ENCODE data around the gene CERS6. TPM values are rescaled to one million over a fixed set of nuclear protein-coding genes. Genes with fewer than 3 reads are reported as not detected.
A peak's percentile ranks its signal among the peaks of the same experiment; 100 is the strongest.

CERS6 gene
- polyA plus RNA-seq, 3 donors: 7.6 to 17.7 (median 15.6) TPM

- Histone ChIP-seq H3K36me3 (replicated peaks in 1 of 2; ENCODE audit: control insufficient read depth in 1 of 2, insufficient read depth in 2 of 2, low read length in 2 of 2) (peaks cover 20 to 68% of the 10 kb centered on the region in 2 donors), H2AFZ (ENCODE audit: insufficient read depth, low read depth, low read length, poor library complexity, severe bottlenecking) (no peak overlapping the region), H3K4me1 (ENCODE audit: control insufficient read depth in 1 of 2, insufficient read depth in 2 of 2, low read length in 2 of 2) (no peaks in the 10 kb centered on the region), H3K27ac (ENCODE audit: low read depth in 1 of 2, low read length in 2 of 2) (no peak overlapping the region), H3K9ac (ENCODE audit: insufficient read depth, low read length, poor library complexity, severe bottlenecking) (no peak overlapping the region), H3K4me2 (replicated peaks; ENCODE audit: extremely low read depth, low read length, poor library complexity, severe bottlenecking) (no peak overlapping the region), H3K27me3 (ENCODE audit: control insufficient read depth in 2 of 2, insufficient read depth in 2 of 2, low read length in 2 of 2) (no peaks in the 10 kb centered on the region), H4K20me1 (ENCODE audit: insufficient read depth, low read length) (no peaks in the 10 kb centered on the region), H3K9me3 (replicated peaks in 1 of 2; ENCODE audit: control insufficient read depth in 1 of 2, insufficient read depth in 1 of 2, low read length in 2 of 2) (no peaks in the 10 kb centered on the region), H3K4me3 (replicated peaks in 1 of 3; ENCODE audit: low read depth in 2 of 3, low read length in 3 of 3) (no peak overlapping the region), H3K79me2 (ENCODE audit: insufficient read depth, low read length) (no peaks in the 10 kb centered on the region)
- Mint-ChIP-seq H3K4me1 (peaks cover 1% of the 10 kb centered on the region), H3K27me3 (ENCODE audit: low read depth in 3 of 3) (no peaks in the 10 kb centered on the region), H3K9me3 (no peaks in the 10 kb centered on the region), H3K4me3 (no peak overlapping the region), H3K36me3 (peaks cover 40 to 49% of the 10 kb centered on the region in 2 donors), H3K27ac (no peak overlapping the region)
- TF ChIP-seq, protein P1, sequence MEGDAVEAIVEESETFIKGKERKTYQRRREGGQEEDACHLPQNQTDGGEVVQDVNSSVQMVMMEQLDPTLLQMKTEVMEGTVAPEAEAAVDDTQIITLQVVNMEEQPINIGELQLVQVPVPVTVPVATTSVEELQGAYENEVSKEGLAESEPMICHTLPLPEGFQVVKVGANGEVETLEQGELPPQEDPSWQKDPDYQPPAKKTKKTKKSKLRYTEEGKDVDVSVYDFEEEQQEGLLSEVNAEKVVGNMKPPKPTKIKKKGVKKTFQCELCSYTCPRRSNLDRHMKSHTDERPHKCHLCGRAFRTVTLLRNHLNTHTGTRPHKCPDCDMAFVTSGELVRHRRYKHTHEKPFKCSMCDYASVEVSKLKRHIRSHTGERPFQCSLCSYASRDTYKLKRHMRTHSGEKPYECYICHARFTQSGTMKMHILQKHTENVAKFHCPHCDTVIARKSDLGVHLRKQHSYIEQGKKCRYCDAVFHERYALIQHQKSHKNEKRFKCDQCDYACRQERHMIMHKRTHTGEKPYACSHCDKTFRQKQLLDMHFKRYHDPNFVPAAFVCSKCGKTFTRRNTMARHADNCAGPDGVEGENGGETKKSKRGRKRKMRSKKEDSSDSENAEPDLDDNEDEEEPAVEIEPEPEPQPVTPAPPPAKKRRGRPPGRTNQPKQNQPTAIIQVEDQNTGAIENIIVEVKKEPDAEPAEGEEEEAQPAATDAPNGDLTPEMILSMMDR (IDR thresholded peaks at IDR 0.05): no peak
- intact Hi-C loops (cut with micrococcal nuclease): no loop called here
- no peak for DNase-seq
Observed at GRCh38 chr2:168716839-168717238, 260.8 kb downstream of the CERS6 start.

- Histone ChIP-seq H3K9me3 (replicated peaks in 1 of 2; ENCODE audit: control insufficient read depth in 1 of 2, insufficient read depth in 1 of 2, low read length in 2 of 2) (no peaks in the 10 kb centered on the region), H3K9ac (ENCODE audit: insufficient read depth, low read length, poor library complexity, severe bottlenecking) (no peak overlapping the region), H3K4me3 (replicated peaks in 1 of 3; ENCODE audit: low read depth in 2 of 3, low read length in 3 of 3) (no peak overlapping the region), H3K4me1 (ENCODE audit: control insufficient read depth in 1 of 2, insufficient read depth in 2 of 2, low read length in 2 of 2) (no peaks in the 10 kb centered on the region), H3K79me2 (ENCODE audit: insufficient read depth, low read length) (no peaks in the 10 kb centered on the region), H3K27ac (ENCODE audit: low read depth in 1 of 2, low read length in 2 of 2) (no peak overlapping the region), H2AFZ (ENCODE audit: insufficient read depth, low read depth, low read length, poor library complexity, severe bottlenecking) (no peak overlapping the region), H3K4me2 (replicated peaks; ENCODE audit: extremely low read depth, low read length, poor library complexity, severe bottlenecking) (no peak overlapping the region), H4K20me1 (ENCODE audit: insufficient read depth, low read length) (no peaks in the 10 kb centered on the region), H3K27me3 (ENCODE audit: control insufficient read depth in 2 of 2, insufficient read depth in 2 of 2, low read length in 2 of 2) (no peaks in the 10 kb centered on the region), H3K36me3 (replicated peaks in 1 of 2; ENCODE audit: control insufficient read depth in 1 of 2, insufficient read depth in 2 of 2, low read length in 2 of 2) (peaks cover 23 to 79% of the 10 kb centered on the region in 2 donors)
- peak overlapping the region in 1 of 7 donors; percentile 36 for H3K27ac Mint-ChIP-seq
- TF ChIP-seq, protein P1 (IDR thresholded peaks at IDR 0.05): no peak
- H3K4me1 Mint-ChIP-seq: no peaks in the 10 kb centered on the region
- 0% methylated on average over 1 of the region's 3 CpGs for WGBS (ENCODE audit: insufficient coverage)
- no peak for DNase-seq
- no peaks in the 10 kb centered on the region for H3K27me3 Mint-ChIP-seq (ENCODE audit: low read depth in 3 of 3)
- intact Hi-C loops (cut with micrococcal nuclease): no loop called here
- no peak overlapping the region for H3K4me3 Mint-ChIP-seq
- H3K9me3 Mint-ChIP-seq: no peaks in the 10 kb centered on the region
- peaks cover 45 to 58% of the 10 kb centered on the region in 2 donors for H3K36me3 Mint-ChIP-seq
Observed at GRCh38 chr2:168717790-168718502, 261.9 kb downstream of the CERS6 start.
